Limb (tissue), 2 donors: Measurements from ENCODE around the gene VAV1.
"Not testable (repeated sequence)": the region's sequence is repeated elsewhere in the genome, so short reads cannot be mapped to it uniquely, and the experiment has no call there.

Experiments
- DNase-seq, 2 donors: peaks; one replicate each; pipeline ENCODE4 v3.0.0-alpha.2; 2016; ENCODE audit errors: extremely low spot score in 2 of 2

Gene VAV1

GRCh38 chr19:6849876-6850275 is 77.4 kb downstream of the VAV1 start:
- no peak for DNase-seq

GRCh38 chr19:6851359-6851758 is 78.9 kb downstream of the VAV1 start:
- DNase-seq, result no peak

- DNase-seq, result no peak
These were observed 79.5 kb downstream of the VAV1 start for GRCh38 chr19:6852001-6852400.

GRCh38 chr19:6853868-6854267 is 81.4 kb downstream of the VAV1 start:
- DNase-seq, result no peak

GRCh38 chr19:6854758-6855157 is 82.2 kb downstream of the VAV1 start:
- no peak for DNase-seq

GRCh38 chr19:6856749-6857372 is 84.4 kb downstream of the VAV1 start:
- DNase-seq, result no peak

GRCh38 chr19:6861683-6862286 is 89.3 kb downstream of the VAV1 start:
- no peak for DNase-seq

GRCh38 chr19:6862673-6863078 is 90.2 kb downstream of the VAV1 start:
- peak; percentile 66 to 83 for DNase-seq

- DNase-seq, result no peak
These were observed 91.9 kb downstream of the VAV1 start for GRCh38 chr19:6864325-6864940.

GRCh38 chr19:6865849-6866248 is 93.3 kb downstream of the VAV1 start:
- DNase-seq, result no peak

GRCh38 chr19:6866741-6867151 is 94.2 kb downstream of the VAV1 start:
- DNase-seq, result no peak

GRCh38 chr19:6868351-6868750 is 95.8 kb downstream of the VAV1 start:
- no peak for DNase-seq

GRCh38 chr19:6869151-6869882 is 96.8 kb downstream of the VAV1 start:
- DNase-seq, result not testable (repeated sequence)

- no peak for DNase-seq
These were observed 101.4 kb downstream of the VAV1 start for GRCh38 chr19:6873708-6874431.

- DNase-seq, result no peak
These were observed 102.7 kb downstream of the VAV1 start for GRCh38 chr19:6875218-6875617.

- DNase-seq, result no peak
These were observed 104.2 kb downstream of the VAV1 start for GRCh38 chr19:6876748-6877147.

GRCh38 chr19:6877766-6878165 is 105.3 kb downstream of the VAV1 start:
- DNase-seq, result no peak

- no peak for DNase-seq
These were observed 113.9 kb downstream of the VAV1 start for GRCh38 chr19:6886277-6886897.

GRCh38 chr19:6887316-6887715 is 114.8 kb downstream of the VAV1 start, which contains the start of gene ADGRE1:
ADGRE1 (plus strand) TSS chr19:6887579; CDS start chr19:6887609, 30 bp downstream.
- no peak for DNase-seq

GRCh38 chr19:6888967-6889366 is 116.5 kb downstream of the VAV1 start:
- no peak for DNase-seq

GRCh38 chr19:6890401-6890913 is 117.9 kb downstream of the VAV1 start:
- no peak for DNase-seq
